GM19023 (cell line): ENCODE measurements around the gene ABTB2.
"Not testable (repeated sequence)": the region's sequence is repeated elsewhere in the genome, so short reads cannot be mapped to it uniquely, and the experiment has no call there.

ENCODE experiments used
- ATAC-seq: cut with Tn5 transposase; IDR thresholded peaks from one replicate; pipeline ENCODE4 v1.9.1; 2021; ENCODE audit warnings: mild to moderate bottlenecking, moderate library complexity; ENCODE audit not compliant: unreplicated experiment

ABTB2 gene

GRCh38 chr11:34357701-34358257 lies at the start of gene ABTB2:
Gene ABTB2, minus strand, starts transcription at chr11:34358010.
- ATAC-seq = peak; percentile 89

GRCh38 chr11:34407121-34407813 lies 49.5 kb upstream of the ABTB2 start:
- no peak for ATAC-seq

- ATAC-seq = no peak
These were observed 48.6 kb upstream of the ABTB2 start for GRCh38 chr11:34406413-34406812.

- no peak for ATAC-seq
These were observed 47.5 kb upstream of the ABTB2 start for GRCh38 chr11:34405079-34405858.

GRCh38 chr11:34404280-34404679 lies 46.5 kb upstream of the ABTB2 start:
- ATAC-seq = no peak

- ATAC-seq = no peak
These were observed 45.6 kb upstream of the ABTB2 start for GRCh38 chr11:34403431-34403830.

GRCh38 chr11:34397811-34398210 lies 40.0 kb upstream of the ABTB2 start:
- ATAC-seq = no peak

- no peak for ATAC-seq
These were observed 39.3 kb upstream of the ABTB2 start for GRCh38 chr11:34397120-34397519.

GRCh38 chr11:34395916-34396550 lies 38.2 kb upstream of the ABTB2 start:
- ATAC-seq = no peak

GRCh38 chr11:34394771-34395300 lies 37.0 kb upstream of the ABTB2 start:
- no peak for ATAC-seq

GRCh38 chr11:34387653-34388052 lies 29.8 kb upstream of the ABTB2 start:
- ATAC-seq = no peak

GRCh38 chr11:34386356-34386755 lies 28.5 kb upstream of the ABTB2 start:
- not testable (repeated sequence) for ATAC-seq

- no peak for ATAC-seq
These were observed 24.9 kb upstream of the ABTB2 start for GRCh38 chr11:34382532-34383276.

GRCh38 chr11:34381775-34382174 lies 24.0 kb upstream of the ABTB2 start:
- ATAC-seq = no peak

GRCh38 chr11:34380696-34381095 lies 22.9 kb upstream of the ABTB2 start:
- ATAC-seq = no peak

- ATAC-seq = no peak
These were observed 21.7 kb upstream of the ABTB2 start for GRCh38 chr11:34379539-34379938.

GRCh38 chr11:34379079-34379478 lies 21.3 kb upstream of the ABTB2 start:
- ATAC-seq = no peak

GRCh38 chr11:34373727-34374126 lies 15.9 kb upstream of the ABTB2 start:
- ATAC-seq = no peak

GRCh38 chr11:34366522-34366921 lies 8.7 kb upstream of the ABTB2 start:
- ATAC-seq = no peak

- no peak for ATAC-seq
These were observed 6.3 kb upstream of the ABTB2 start for GRCh38 chr11:34364102-34364501.
